ENCODE results near the gene CASTOR2.
"Not testable (repeated sequence)": the region's sequence is repeated elsewhere in the genome, so short reads cannot be mapped to it uniquely, and the experiment has no call there.

DNA sequence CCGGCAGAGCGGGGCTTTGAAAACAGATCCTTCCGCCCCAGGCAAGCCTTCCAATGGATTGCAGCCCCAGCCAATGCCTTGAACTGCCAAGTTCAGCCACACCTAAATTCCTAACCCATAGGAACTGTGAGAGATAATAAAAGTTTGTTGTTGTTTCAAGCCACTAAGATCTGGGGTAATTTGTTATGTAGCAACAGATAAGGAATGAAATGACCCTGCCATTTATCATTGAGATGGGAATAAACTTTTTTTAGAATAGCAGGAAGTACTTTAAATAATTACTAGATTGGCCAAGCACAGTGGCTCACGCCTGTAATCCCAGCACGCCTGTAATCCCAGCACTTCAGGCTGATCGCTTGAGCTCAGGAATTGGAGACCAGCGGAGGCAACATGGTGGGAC is 11.5 kb downstream of the CASTOR2 start:
- not testable (repeated sequence) for TF ChIP-seq TBP (IDR thresholded peaks at IDR 0.05; ENCODE audit: low read depth, low read length); EP300 (IDR thresholded peaks at IDR 0.05; ENCODE audit: borderline replicate concordance in 1 of 2, low read depth in 2 of 2, low read length in 2 of 2); SP1 (IDR thresholded peaks at IDR 0.05; ENCODE audit: low read depth, low read length); RFX5 (IDR thresholded peaks at IDR 0.05; ENCODE audit: borderline replicate concordance, low read depth, low read length); JUND (IDR thresholded peaks at IDR 0.05; ENCODE audit: low read length); POLR2A (IDR thresholded peaks at IDR 0.05; ENCODE audit: control extremely low read depth in 1 of 2, low read depth in 2 of 2, low read length in 2 of 2); JUN (IDR thresholded peaks at IDR 0.05; ENCODE audit: low read depth, low read length); SUZ12 (IDR thresholded peaks at IDR 0.05; ENCODE audit: low read length); TAF1 (IDR thresholded peaks at IDR 0.05; ENCODE audit: low read depth, low read length); EGR1 (IDR thresholded peaks at IDR 0.05; ENCODE audit: borderline replicate concordance, low read depth, low read length)
- TF ChIP-seq, protein P1, sequence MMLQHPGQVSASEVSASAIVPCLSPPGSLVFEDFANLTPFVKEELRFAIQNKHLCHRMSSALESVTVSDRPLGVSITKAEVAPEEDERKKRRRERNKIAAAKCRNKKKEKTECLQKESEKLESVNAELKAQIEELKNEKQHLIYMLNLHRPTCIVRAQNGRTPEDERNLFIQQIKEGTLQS (IDR thresholded peaks at IDR 0.05; ENCODE audit: insufficient read depth, low read depth, low read length): not testable (repeated sequence)
- TF ChIP-seq, protein P2, sequence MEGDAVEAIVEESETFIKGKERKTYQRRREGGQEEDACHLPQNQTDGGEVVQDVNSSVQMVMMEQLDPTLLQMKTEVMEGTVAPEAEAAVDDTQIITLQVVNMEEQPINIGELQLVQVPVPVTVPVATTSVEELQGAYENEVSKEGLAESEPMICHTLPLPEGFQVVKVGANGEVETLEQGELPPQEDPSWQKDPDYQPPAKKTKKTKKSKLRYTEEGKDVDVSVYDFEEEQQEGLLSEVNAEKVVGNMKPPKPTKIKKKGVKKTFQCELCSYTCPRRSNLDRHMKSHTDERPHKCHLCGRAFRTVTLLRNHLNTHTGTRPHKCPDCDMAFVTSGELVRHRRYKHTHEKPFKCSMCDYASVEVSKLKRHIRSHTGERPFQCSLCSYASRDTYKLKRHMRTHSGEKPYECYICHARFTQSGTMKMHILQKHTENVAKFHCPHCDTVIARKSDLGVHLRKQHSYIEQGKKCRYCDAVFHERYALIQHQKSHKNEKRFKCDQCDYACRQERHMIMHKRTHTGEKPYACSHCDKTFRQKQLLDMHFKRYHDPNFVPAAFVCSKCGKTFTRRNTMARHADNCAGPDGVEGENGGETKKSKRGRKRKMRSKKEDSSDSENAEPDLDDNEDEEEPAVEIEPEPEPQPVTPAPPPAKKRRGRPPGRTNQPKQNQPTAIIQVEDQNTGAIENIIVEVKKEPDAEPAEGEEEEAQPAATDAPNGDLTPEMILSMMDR (IDR thresholded peaks at IDR 0.05; ENCODE audit: control extremely low read depth in 1 of 3, insufficient read depth in 1 of 3, low read depth in 1 of 3, low read length in 3 of 3): not testable (repeated sequence)
